ENCODE data around the gene TSEN34. TPM values are rescaled to one million over a fixed set of nuclear protein-coding genes. Genes with fewer than 3 reads are reported as not detected.

TSEN34 gene
- polyA plus RNA-seq, 1 of the 3 experiments (the other 2 are of a cell fraction) = 82.1 TPM

DNA sequence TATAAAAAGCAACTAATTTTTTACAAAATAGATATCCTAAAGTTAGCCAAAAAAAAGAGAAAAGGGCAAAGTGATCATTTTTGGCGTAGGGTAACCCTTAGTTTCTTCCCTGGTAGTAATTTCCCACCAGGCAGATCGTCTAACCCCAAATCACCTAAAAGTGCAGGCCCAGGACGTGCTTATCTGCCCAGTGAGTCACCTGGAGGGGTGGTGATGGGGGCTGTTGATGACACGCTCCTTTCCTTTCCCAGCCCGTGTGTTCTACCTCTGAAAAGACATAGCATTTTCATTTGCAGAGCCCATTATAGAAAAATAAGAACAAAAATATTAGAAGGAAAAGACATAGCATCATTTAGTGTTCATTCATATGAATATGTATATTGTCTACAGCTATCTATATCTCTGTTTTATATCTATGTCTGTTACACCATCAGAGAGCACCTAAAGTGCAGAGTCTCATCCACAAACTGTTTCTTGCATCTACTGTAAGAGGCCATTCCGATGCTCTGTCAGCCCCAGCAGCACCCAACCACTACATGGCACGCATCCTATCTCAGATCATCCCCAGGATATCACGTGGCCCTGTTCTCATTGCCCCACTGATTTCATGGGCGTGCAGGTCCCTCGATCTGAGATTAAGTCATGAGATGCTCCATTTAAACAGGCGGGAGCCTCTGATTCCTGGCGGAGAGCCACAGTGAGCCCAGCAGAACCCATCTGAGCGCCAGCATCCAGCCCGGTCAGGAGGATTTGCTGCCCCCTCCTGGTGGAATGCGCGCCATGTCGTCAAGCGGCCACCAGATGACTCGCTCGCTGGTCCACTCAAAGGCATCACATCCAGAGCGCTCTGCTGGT is 40.2 kb downstream of the TSEN34 start:
- peak overlapping the region; percentile 39; the same call in 1 of the 2 replicates for H3K4me2 ChIP-seq
- TF ChIP-seq, protein P1, sequence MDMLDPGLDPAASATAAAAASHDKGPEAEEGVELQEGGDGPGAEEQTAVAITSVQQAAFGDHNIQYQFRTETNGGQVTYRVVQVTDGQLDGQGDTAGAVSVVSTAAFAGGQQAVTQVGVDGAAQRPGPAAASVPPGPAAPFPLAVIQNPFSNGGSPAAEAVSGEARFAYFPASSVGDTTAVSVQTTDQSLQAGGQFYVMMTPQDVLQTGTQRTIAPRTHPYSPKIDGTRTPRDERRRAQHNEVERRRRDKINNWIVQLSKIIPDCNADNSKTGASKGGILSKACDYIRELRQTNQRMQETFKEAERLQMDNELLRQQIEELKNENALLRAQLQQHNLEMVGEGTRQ (IDR thresholded peaks at IDR 0.05; ENCODE audit: borderline replicate concordance, low read depth, low read length) = no peak
- TF ChIP-seq ELF1 (IDR thresholded peaks at IDR 0.05) (no peak), FOSL2 (IDR thresholded peaks at IDR 0.05; ENCODE audit: borderline replicate concordance, low read depth) (no peak), GATA2 (CRISPR knock-in tag; IDR thresholded peaks at IDR 0.05) (peak; percentile 57; the same call in 1 of the 2 replicates), FOXM1 (IDR thresholded peaks at IDR 0.05; ENCODE audit: low read depth) (no peak), RXRA (IDR thresholded peaks at IDR 0.05; ENCODE audit: borderline replicate concordance, low read depth) (no peak), TAF1 (IDR thresholded peaks at IDR 0.05; ENCODE audit: borderline replicate concordance, low read depth, low read length) (no peak), MEF2A (IDR thresholded peaks at IDR 0.05; ENCODE audit: borderline replicate concordance, low read depth) (no peak), NRF1 (IDR thresholded peaks at IDR 0.05; ENCODE audit: low read depth, low read length) (no peak), MAX (IDR thresholded peaks at IDR 0.05; ENCODE audit: low read depth) (no peak), YY1 (IDR thresholded peaks at IDR 0.05; ENCODE audit: low read depth) (no peak), CHD2 (IDR thresholded peaks at IDR 0.05; ENCODE audit: low read length, partially characterized antibody) (peak; percentile 26), GABPA (IDR thresholded peaks at IDR 0.05; ENCODE audit: low read depth) (no peak), SIN3A (IDR thresholded peaks at IDR 0.05; ENCODE audit: borderline replicate concordance, low read depth, low read length) (no peak), NFIC (IDR thresholded peaks at IDR 0.05; ENCODE audit: borderline replicate concordance) (peak; percentile 51; the same call in 1 of the 2 replicates), TEAD4 (IDR thresholded peaks at IDR 0.05; ENCODE audit: borderline replicate concordance, insufficient read depth) (no peak)
- TF ChIP-seq, protein P2, sequence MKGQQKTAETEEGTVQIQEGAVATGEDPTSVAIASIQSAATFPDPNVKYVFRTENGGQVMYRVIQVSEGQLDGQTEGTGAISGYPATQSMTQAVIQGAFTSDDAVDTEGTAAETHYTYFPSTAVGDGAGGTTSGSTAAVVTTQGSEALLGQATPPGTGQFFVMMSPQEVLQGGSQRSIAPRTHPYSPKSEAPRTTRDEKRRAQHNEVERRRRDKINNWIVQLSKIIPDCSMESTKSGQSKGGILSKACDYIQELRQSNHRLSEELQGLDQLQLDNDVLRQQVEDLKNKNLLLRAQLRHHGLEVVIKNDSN (IDR thresholded peaks at IDR 0.05; ENCODE audit: borderline replicate concordance, low read depth) = peak; percentile 60; the same call in 1 of the 2 replicates
- TF ChIP-seq, protein P3, sequence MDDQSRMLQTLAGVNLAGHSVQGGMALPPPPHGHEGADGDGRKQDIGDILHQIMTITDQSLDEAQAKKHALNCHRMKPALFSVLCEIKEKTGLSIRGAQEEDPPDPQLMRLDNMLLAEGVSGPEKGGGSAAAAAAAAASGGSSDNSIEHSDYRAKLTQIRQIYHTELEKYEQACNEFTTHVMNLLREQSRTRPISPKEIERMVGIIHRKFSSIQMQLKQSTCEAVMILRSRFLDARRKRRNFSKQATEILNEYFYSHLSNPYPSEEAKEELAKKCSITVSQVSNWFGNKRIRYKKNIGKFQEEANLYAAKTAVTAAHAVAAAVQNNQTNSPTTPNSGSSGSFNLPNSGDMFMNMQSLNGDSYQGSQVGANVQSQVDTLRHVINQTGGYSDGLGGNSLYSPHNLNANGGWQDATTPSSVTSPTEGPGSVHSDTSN (IDR thresholded peaks at IDR 0.05) = no peak
- TF ChIP-seq, protein P4, sequence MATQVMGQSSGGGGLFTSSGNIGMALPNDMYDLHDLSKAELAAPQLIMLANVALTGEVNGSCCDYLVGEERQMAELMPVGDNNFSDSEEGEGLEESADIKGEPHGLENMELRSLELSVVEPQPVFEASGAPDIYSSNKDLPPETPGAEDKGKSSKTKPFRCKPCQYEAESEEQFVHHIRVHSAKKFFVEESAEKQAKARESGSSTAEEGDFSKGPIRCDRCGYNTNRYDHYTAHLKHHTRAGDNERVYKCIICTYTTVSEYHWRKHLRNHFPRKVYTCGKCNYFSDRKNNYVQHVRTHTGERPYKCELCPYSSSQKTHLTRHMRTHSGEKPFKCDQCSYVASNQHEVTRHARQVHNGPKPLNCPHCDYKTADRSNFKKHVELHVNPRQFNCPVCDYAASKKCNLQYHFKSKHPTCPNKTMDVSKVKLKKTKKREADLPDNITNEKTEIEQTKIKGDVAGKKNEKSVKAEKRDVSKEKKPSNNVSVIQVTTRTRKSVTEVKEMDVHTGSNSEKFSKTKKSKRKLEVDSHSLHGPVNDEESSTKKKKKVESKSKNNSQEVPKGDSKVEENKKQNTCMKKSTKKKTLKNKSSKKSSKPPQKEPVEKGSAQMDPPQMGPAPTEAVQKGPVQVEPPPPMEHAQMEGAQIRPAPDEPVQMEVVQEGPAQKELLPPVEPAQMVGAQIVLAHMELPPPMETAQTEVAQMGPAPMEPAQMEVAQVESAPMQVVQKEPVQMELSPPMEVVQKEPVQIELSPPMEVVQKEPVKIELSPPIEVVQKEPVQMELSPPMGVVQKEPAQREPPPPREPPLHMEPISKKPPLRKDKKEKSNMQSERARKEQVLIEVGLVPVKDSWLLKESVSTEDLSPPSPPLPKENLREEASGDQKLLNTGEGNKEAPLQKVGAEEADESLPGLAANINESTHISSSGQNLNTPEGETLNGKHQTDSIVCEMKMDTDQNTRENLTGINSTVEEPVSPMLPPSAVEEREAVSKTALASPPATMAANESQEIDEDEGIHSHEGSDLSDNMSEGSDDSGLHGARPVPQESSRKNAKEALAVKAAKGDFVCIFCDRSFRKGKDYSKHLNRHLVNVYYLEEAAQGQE (IDR thresholded peaks at IDR 0.05; ENCODE audit: low read depth, low read length) = no peak
- TF ChIP-seq, protein P5, sequence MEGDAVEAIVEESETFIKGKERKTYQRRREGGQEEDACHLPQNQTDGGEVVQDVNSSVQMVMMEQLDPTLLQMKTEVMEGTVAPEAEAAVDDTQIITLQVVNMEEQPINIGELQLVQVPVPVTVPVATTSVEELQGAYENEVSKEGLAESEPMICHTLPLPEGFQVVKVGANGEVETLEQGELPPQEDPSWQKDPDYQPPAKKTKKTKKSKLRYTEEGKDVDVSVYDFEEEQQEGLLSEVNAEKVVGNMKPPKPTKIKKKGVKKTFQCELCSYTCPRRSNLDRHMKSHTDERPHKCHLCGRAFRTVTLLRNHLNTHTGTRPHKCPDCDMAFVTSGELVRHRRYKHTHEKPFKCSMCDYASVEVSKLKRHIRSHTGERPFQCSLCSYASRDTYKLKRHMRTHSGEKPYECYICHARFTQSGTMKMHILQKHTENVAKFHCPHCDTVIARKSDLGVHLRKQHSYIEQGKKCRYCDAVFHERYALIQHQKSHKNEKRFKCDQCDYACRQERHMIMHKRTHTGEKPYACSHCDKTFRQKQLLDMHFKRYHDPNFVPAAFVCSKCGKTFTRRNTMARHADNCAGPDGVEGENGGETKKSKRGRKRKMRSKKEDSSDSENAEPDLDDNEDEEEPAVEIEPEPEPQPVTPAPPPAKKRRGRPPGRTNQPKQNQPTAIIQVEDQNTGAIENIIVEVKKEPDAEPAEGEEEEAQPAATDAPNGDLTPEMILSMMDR (IDR thresholded peaks at IDR 0.05) = peak; percentile 88
- TF ChIP-seq, protein P6, sequence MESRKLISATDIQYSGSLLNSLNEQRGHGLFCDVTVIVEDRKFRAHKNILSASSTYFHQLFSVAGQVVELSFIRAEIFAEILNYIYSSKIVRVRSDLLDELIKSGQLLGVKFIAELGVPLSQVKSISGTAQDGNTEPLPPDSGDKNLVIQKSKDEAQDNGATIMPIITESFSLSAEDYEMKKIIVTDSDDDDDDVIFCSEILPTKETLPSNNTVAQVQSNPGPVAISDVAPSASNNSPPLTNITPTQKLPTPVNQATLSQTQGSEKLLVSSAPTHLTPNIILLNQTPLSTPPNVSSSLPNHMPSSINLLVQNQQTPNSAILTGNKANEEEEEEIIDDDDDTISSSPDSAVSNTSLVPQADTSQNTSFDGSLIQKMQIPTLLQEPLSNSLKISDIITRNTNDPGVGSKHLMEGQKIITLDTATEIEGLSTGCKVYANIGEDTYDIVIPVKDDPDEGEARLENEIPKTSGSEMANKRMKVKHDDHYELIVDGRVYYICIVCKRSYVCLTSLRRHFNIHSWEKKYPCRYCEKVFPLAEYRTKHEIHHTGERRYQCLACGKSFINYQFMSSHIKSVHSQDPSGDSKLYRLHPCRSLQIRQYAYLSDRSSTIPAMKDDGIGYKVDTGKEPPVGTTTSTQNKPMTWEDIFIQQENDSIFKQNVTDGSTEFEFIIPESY (IDR thresholded peaks at IDR 0.05; ENCODE audit: borderline replicate concordance, low read depth) = no peak

More for the DNA sequence above, 40.2 kb downstream of the TSEN34 start:
- Histone ChIP-seq H3K4me3 (ENCODE audit: low read depth in 2 of 2, low read length in 1 of 2) (peak overlapping the region in 1 of 2 experiments; percentile 47; a peak in 2 of 4 replicates), H3F3A (replicated peaks; ENCODE audit: insufficient read depth) (no peaks in the 10 kb centered on the region), H3K79me2 (ENCODE audit: insufficient read depth) (no peaks in the 10 kb centered on the region), H3K4me1 (ENCODE audit: control insufficient read depth in 1 of 2, insufficient read depth in 2 of 2, low read depth in 1 of 2, low read length in 1 of 2) (peaks cover 0 to 2% of the 10 kb centered on the region in 2 experiments; a peak in 1 of 4 replicates), H3K27me3 (ENCODE audit: insufficient read depth) (peaks cover 15% of the 10 kb centered on the region; the same call in 1 of the 2 replicates), H3K9ac (no peak overlapping the region), H2AFZ (ENCODE audit: low read depth) (no peak overlapping the region), H3K36me3 (replicated peaks in 1 of 2; ENCODE audit: control insufficient read depth in 1 of 2, insufficient read depth in 2 of 2, low read length in 1 of 2) (no peaks in the 10 kb centered on the region), H3K27ac (ENCODE audit: low read depth in 2 of 2, low read length in 1 of 2) (no peak overlapping the region), H4K20me1 (ENCODE audit: insufficient read depth) (no peaks in the 10 kb centered on the region), H3K9me3 (no peaks in the 10 kb centered on the region), H3K9me2 (no peaks in the 10 kb centered on the region)
- peak; percentile 88 for DNase-seq
- 18% methylated on average over 14 of the region's 21 CpGs for WGBS (ENCODE audit: low lambda C conversion rate)
- ChIA-PET CTCF (interaction anchor here (0.8 to 2.4 kb wide), 7 partner anchors 8 to 63 kb away, joined by 3 to 6 read pairs (median 3); partner anchors contain the start of gene MBOAT7), POLR2A (no interaction called here)
